Duodenal mucosa (tissue), 2 donors: Measurements from ENCODE around the gene MATN4.

ENCODE experiments used
- H3K27ac ChIP-seq: one replicate; pipeline ENCODE4 v1.7.0; 2013; ENCODE audit warnings: low read depth, low read length
- H3K27me3 ChIP-seq, 2 donors: one replicate each; pipeline ENCODE4 v1.7.0; 2013; ENCODE audit warnings: low read length in 2 of 2, control low read depth in 1 of 2; ENCODE audit not compliant: insufficient read depth in 2 of 2, control insufficient read depth in 1 of 2
- H3K36me3 ChIP-seq, 2 donors: one replicate each; pipeline ENCODE4 v1.7.0; 2013; ENCODE audit warnings: low read length in 2 of 2, control low read depth in 1 of 2; ENCODE audit not compliant: insufficient read depth in 2 of 2, control insufficient read depth in 1 of 2
- H3K4me1 ChIP-seq, 2 donors: one replicate each; pipeline ENCODE4 v1.7.0; 2013; ENCODE audit warnings: low read length in 2 of 2, control low read depth in 1 of 2; ENCODE audit not compliant: insufficient read depth in 2 of 2, control insufficient read depth in 1 of 2
- H3K4me3 ChIP-seq, 2 donors: one replicate each; pipeline ENCODE4 v1.7.0; 2013; ENCODE audit warnings: low read length in 2 of 2, low read depth in 1 of 2
- H3K9ac ChIP-seq, 2 donors: one replicate each; pipeline ENCODE4 v1.7.0; 2013; ENCODE audit warnings: low read length in 2 of 2, low read depth in 1 of 2
- H3K9me3 ChIP-seq, 2 donors: one replicate each; pipeline ENCODE4 v1.7.0; 2013; ENCODE audit warnings: low read length in 2 of 2, control low read depth in 1 of 2; ENCODE audit not compliant: control insufficient read depth in 1 of 2

Gene MATN4

GRCh38 chr20:45340951-45341350 is 32.9 kb upstream of the MATN4 start:
- H3K27me3 ChIP-seq: no peaks in the 10 kb centered on the region
- peak overlapping the region; percentile 3 to 17 for H3K4me3 ChIP-seq
- peaks cover 94 to 96% of the 10 kb centered on the region in 2 donors for H3K4me1 ChIP-seq
- H3K27ac ChIP-seq: peak overlapping the region; percentile 33
- peak overlapping the region; percentile 15 to 96 for H3K9ac ChIP-seq
- H3K9me3 ChIP-seq: no peaks in the 10 kb centered on the region
- peaks cover 0 to under 1% of the 10 kb centered on the region in 2 donors for H3K36me3 ChIP-seq

GRCh38 chr20:45340236-45340847 is 32.2 kb upstream of the MATN4 start:
- Histone ChIP-seq H3K36me3 (peaks cover 0 to 6% of the 10 kb centered on the region in 2 donors), H3K9me3 (no peaks in the 10 kb centered on the region), H3K27ac (peak overlapping the region; percentile 33), H3K9ac (peak overlapping the region in 1 of 2 donors; percentile 34), H3K27me3 (no peaks in the 10 kb centered on the region), H3K4me3 (peak overlapping the region; percentile 5 to 17), H3K4me1 (peaks cover 88 to 90% of the 10 kb centered on the region in 2 donors)

GRCh38 chr20:45339799-45340198 is 31.7 kb upstream of the MATN4 start:
- Histone ChIP-seq H3K27me3 (no peaks in the 10 kb centered on the region), H3K9me3 (no peaks in the 10 kb centered on the region), H3K4me1 (peaks cover 83 to 85% of the 10 kb centered on the region in 2 donors), H3K9ac (peak overlapping the region; percentile 33 to 34), H3K4me3 (peak overlapping the region in 1 of 2 donors; percentile 5), H3K27ac (peak overlapping the region; percentile 71), H3K36me3 (peaks cover 0 to 7% of the 10 kb centered on the region in 2 donors)

GRCh38 chr20:45339084-45339483 is 31.0 kb upstream of the MATN4 start:
- Histone ChIP-seq H3K36me3 (peaks cover 0 to 7% of the 10 kb centered on the region in 2 donors), H3K27me3 (no peaks in the 10 kb centered on the region), H3K27ac (peak overlapping the region; percentile 71), H3K4me3 (peak overlapping the region in 1 of 2 donors; percentile 50), H3K9me3 (no peaks in the 10 kb centered on the region), H3K9ac (peak overlapping the region; percentile 67), H3K4me1 (peaks cover 75 to 77% of the 10 kb centered on the region in 2 donors)

- H3K9me3 ChIP-seq: no peaks in the 10 kb centered on the region
- peak overlapping the region; percentile 67 for H3K9ac ChIP-seq
- H3K4me3 ChIP-seq: peak overlapping the region; percentile 25 to 50
- peaks cover 0 to 7% of the 10 kb centered on the region in 2 donors for H3K36me3 ChIP-seq
- H3K27ac ChIP-seq: peak overlapping the region; percentile 71
- no peaks in the 10 kb centered on the region for H3K27me3 ChIP-seq
- H3K4me1 ChIP-seq: peaks cover 68 to 70% of the 10 kb centered on the region in 2 donors
Measured at GRCh38 chr20:45338121-45339030, 30.3 kb upstream of the MATN4 start.

- peaks cover 62 to 63% of the 10 kb centered on the region in 2 donors for H3K4me1 ChIP-seq
- no peaks in the 10 kb centered on the region for H3K9me3 ChIP-seq
- H3K9ac ChIP-seq: peak overlapping the region; percentile 67
- peak overlapping the region; percentile 71 for H3K27ac ChIP-seq
- H3K27me3 ChIP-seq: no peaks in the 10 kb centered on the region
- peak overlapping the region; percentile 30 to 50 for H3K4me3 ChIP-seq
- H3K36me3 ChIP-seq: peaks cover 0 to 15% of the 10 kb centered on the region in 2 donors
Measured at GRCh38 chr20:45337367-45338120, 29.4 kb upstream of the MATN4 start.

- Histone ChIP-seq H3K9me3 (no peaks in the 10 kb centered on the region), H3K27me3 (no peaks in the 10 kb centered on the region), H3K4me3 (peak overlapping the region; percentile 30 to 50), H3K4me1 (peaks cover 55 to 57% of the 10 kb centered on the region in 2 donors), H3K27ac (peak overlapping the region; percentile 71), H3K36me3 (peaks cover 0 to 20% of the 10 kb centered on the region in 2 donors), H3K9ac (peak overlapping the region; percentile 67)
Measured at GRCh38 chr20:45336530-45337366, 28.6 kb upstream of the MATN4 start.

GRCh38 chr20:45330476-45330875 is 22.4 kb upstream of the MATN4 start:
- Histone ChIP-seq H3K9ac (no peak overlapping the region), H3K4me1 (peaks cover 0 to 4% of the 10 kb centered on the region in 2 donors), H3K36me3 (peaks cover 35 to 72% of the 10 kb centered on the region in 2 donors), H3K4me3 (no peak overlapping the region), H3K9me3 (no peaks in the 10 kb centered on the region), H3K27ac (no peak overlapping the region), H3K27me3 (no peaks in the 10 kb centered on the region)
